ENCODE measurements around the gene EPHX1.

Gene EPHX1

DNA sequence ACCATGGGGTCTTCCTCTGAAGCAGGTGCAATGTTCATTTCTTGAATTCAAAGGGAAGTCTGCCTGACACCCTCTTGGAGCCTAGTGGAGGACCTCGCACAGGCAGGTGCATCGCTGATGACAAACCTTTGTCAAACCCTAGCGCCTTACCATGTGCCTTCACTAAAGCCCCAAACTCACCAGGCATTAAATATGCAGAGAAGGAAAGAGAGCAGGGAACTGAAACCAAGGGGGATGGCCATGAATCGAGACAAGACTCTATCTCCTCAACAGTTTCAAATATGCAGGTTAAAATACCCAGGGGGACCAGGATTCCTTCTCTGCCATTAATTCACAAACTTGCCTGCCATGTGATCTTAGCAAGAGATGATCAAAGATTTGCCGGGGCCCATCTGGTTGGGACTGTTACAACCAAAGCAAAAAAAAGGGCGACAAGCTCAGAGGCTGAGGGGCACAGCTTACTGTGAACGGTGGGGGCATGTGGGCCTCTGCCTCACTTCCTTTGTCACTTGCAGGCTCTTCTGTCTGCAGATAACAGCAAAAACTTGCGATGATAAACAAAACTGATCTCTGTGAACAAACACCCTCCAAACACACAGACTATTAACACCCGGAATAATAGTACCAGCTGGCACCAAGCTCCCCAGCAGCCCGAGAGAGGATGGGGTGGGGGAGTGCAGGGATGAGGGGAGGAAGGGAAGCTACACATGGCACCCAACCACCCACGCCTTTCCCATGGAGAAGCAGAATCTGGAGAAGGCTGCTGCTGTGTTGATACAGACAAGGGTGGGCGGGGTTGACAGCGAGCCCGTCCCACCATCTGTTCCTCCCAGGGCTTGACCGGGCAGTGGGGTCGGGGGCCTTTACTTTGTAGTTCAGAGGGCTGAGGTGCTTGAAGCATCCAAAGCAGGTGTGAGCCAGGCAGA is 38.4 kb downstream of the EPHX1 start:
- no peak for TF ChIP-seq CTCF (conservative IDR thresholded peaks at IDR 0.05; ENCODE audit: control insufficient read depth, insufficient read depth, low read depth, low read length)
- DNase-seq (ENCODE audit: low read depth), result peak; percentile 30
- H3K4me3 ChIP-seq (ENCODE audit: control insufficient read depth, low read depth, low read length), result no peak overlapping the region

DNA sequence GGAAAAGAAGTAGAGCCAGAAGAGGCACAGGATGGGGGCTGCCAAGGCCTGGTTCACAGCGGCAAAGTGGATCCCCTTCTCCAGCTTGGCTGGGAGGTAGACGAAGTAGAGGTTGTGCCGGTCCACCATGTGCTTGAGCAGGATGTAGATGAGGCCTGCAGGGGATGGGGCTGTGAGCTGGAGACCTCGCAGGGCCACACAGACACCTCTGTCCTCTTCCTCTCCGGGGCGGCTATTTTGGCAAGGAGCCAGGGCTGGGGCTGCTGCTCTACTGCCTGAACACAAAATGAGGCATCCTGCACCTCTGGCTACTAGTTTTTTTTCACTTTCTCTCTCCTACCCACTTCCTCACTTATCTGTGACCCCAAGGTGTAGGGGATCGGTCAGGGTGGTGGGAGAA is 40.0 kb downstream of the EPHX1 start:
- DNase-seq (ENCODE audit: low read depth), result no peak
- no peak for TF ChIP-seq CTCF (conservative IDR thresholded peaks at IDR 0.05; ENCODE audit: control insufficient read depth, insufficient read depth, low read depth, low read length)
- no peak overlapping the region for H3K4me3 ChIP-seq (ENCODE audit: control insufficient read depth, low read depth, low read length)

DNA sequence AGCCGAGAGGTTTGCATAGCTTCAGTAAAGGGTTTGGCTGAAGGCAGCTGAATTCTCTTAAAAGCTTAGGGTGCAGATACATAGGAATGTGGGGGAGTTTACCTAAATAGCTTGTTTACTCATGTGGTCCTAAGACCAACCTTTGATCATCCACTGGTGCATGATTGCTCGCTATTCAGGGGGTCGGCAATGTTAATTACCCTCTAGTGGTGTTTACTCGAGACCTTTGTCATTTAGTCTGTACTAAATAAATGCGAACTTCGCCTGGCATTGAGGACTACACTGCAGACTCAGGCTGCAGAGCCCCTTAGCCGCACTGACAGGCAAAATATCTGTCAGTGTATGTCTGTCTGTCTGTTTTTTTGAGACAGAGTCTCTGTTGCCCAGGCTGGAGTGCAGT is 40.4 kb downstream of the EPHX1 start:
- no peak for DNase-seq (ENCODE audit: low read depth)
- TF ChIP-seq CTCF (conservative IDR thresholded peaks at IDR 0.05; ENCODE audit: control insufficient read depth, insufficient read depth, low read depth, low read length), result no peak
- no peak overlapping the region for H3K4me3 ChIP-seq (ENCODE audit: control insufficient read depth, low read depth, low read length)

GRCh38 chr1:225851805-225852204 is 41.9 kb downstream of the EPHX1 start:
- no peak for TF ChIP-seq CTCF (conservative IDR thresholded peaks at IDR 0.05; ENCODE audit: control insufficient read depth, insufficient read depth, low read depth, low read length)
- no peak for DNase-seq (ENCODE audit: low read depth)
- H3K4me3 ChIP-seq (ENCODE audit: control insufficient read depth, low read depth, low read length), result no peak overlapping the region

GRCh38 chr1:225852413-225853124 is 42.6 kb downstream of the EPHX1 start:
- no peak for DNase-seq (ENCODE audit: low read depth)
- H3K4me3 ChIP-seq (ENCODE audit: control insufficient read depth, low read depth, low read length), result no peak overlapping the region
- TF ChIP-seq CTCF (conservative IDR thresholded peaks at IDR 0.05; ENCODE audit: control insufficient read depth, insufficient read depth, low read depth, low read length), result no peak

- TF ChIP-seq CTCF (conservative IDR thresholded peaks at IDR 0.05; ENCODE audit: control insufficient read depth, insufficient read depth, low read depth, low read length), result no peak
- H3K4me3 ChIP-seq (ENCODE audit: control insufficient read depth, low read depth, low read length), result no peak overlapping the region
- no peak for DNase-seq (ENCODE audit: low read depth)
Measured at GRCh38 chr1:225853441-225853840, 43.5 kb downstream of the EPHX1 start.

Data from fibroblast of mammary gland (primary cell).